Mucosa of descending colon (tissue), 3 donors: ENCODE results near the gene PRKG1. TPM values are rescaled to one million over a fixed set of nuclear protein-coding genes. Genes with fewer than 3 reads are reported as not detected.

Experiments
- ATAC-seq: fragments of 200-7000 bp; cut with Tn5 transposase; one replicate; pipeline ENCODE4 v1.9.1; 2020; ENCODE audit warnings: mild to moderate bottlenecking, moderate library complexity
- DNase-seq, 3 donors: peaks; one replicate each; pipeline ENCODE4 v3.0.0-alpha.2; 2020
- H3K36me3 ChIP-seq: fragments of 200-600 bp; one replicate; pipeline ENCODE4 v1.8.0; 2021; ENCODE audit warnings: low read depth, mild to moderate bottlenecking
- H3K4me1 ChIP-seq: fragments of 200-600 bp; one replicate; pipeline ENCODE4 v1.8.0; 2021; ENCODE audit warnings: low read depth, mild to moderate bottlenecking
- H3K4me3 ChIP-seq: fragments of 200-600 bp; one replicate; pipeline ENCODE4 v1.8.0; 2021; ENCODE audit warnings: mild to moderate bottlenecking
- H3K9me3 ChIP-seq: fragments of 200-600 bp; one replicate; pipeline ENCODE4 v1.8.0; 2021; ENCODE audit warnings: mild to moderate bottlenecking
- intact Hi-C, 2 donors: fragments of 100-400 bp; cut with DNase I in 1 of 2; cut with micrococcal nuclease in 1 of 2; formaldehyde crosslinking; loops; one replicate each; pipeline versions ENCODE4 v1.11.0 to v1.11.1; 2022; cut with DNase I, micrococcal nuclease
- total RNA-seq, 3 donors: library from RNA; stranded (reverse); fragmentation: NEBNext Ultra II Directional in 2 of 3; extraction: Animal tissue kit (Norgen Biotek cat#: 25700) in 2 of 3; gene quantifications; one replicate each; pipeline versions ENCODE4 v1.2.1 to v1.2.4, GENCODE V29; 2021 to 2023
- TF ChIP-seq, protein P1 (sequence below): fragments of 200-600 bp; IDR thresholded peaks from one replicate; pipeline ENCODE4 v1.8.0; 2022; ENCODE audit warnings: antibody characterized with exemption, mild to moderate bottlenecking
- donor health status: DM: no; HTN: no; CAD: no; lungs with moderate emphysema.
- donor health status: DM: no; HTN: no; CAD: no.
- donor health status: DM: no; HTN: yes; CAD: no.

The PRKG1 gene
- total RNA-seq, 3 donors from 2014 or later: 17.1 to 55.6 (median 21.1) TPM

DNA sequence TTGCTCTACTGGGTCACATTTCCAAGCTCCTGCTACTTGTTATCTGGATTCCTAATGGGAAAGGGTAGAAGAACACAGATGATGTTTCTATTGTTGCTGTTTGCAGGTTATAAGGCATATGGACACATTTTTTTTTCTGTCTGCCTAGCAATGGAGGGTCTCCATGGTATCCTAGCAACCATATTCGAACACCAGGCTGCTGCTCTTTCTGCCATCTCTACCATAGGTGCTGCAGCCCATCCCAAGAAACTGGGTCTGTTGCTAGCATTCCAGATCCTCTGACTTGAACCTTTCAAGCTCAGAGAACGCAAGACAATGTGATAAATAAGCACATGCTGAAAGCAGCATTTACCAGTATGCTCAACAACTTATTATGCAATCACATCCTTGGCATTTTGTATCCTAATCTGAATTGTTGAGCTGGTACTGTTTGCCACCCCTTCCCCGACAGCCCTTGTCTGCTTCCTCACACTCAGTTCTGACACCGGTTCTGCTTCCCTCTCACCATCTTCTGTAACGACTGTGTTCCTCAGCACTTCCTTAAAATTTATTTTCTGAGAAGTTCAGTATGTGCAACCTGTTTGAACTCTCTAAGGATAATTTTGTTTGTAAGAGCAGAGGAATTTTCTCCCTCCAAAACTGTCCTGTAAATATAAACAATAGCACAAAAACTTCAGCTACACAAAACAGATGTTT lies 6.2 kb downstream of the PRKG1 start:
- Histone ChIP-seq H3K36me3 (no peaks in the 10 kb centered on the region), H3K4me3 (no peak overlapping the region), H3K9me3 (no peaks in the 10 kb centered on the region), H3K4me1 (no peaks in the 10 kb centered on the region)
- TF ChIP-seq, protein P1, sequence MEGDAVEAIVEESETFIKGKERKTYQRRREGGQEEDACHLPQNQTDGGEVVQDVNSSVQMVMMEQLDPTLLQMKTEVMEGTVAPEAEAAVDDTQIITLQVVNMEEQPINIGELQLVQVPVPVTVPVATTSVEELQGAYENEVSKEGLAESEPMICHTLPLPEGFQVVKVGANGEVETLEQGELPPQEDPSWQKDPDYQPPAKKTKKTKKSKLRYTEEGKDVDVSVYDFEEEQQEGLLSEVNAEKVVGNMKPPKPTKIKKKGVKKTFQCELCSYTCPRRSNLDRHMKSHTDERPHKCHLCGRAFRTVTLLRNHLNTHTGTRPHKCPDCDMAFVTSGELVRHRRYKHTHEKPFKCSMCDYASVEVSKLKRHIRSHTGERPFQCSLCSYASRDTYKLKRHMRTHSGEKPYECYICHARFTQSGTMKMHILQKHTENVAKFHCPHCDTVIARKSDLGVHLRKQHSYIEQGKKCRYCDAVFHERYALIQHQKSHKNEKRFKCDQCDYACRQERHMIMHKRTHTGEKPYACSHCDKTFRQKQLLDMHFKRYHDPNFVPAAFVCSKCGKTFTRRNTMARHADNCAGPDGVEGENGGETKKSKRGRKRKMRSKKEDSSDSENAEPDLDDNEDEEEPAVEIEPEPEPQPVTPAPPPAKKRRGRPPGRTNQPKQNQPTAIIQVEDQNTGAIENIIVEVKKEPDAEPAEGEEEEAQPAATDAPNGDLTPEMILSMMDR: no peak
- ATAC-seq (no peak), DNase-seq (no peak)
- intact Hi-C loops: no loop called here

DNA sequence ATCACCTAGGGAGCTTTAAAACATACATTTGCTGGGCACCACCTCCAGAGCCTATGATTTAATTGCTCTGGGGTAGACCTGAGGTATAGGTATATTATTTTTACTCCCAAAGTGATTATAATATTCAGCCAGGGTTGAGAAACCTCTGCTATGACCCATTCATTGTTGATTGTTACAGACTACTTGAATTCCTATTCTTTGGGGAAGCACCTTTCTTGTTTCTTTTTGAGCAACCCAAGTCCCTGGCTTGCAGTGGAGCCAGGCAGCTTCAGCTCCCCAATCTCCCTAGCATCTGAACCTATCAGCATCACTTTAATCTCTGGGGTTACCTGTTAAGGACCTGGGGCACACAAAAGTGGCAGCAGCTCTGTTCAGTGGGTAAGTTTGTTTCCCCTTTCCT lies 8.6 kb downstream of the PRKG1 start:
- intact Hi-C loops: no loop called here
- Histone ChIP-seq H3K36me3 (no peaks in the 10 kb centered on the region), H3K4me3 (no peak overlapping the region), H3K9me3 (no peaks in the 10 kb centered on the region), H3K4me1 (no peaks in the 10 kb centered on the region)
- TF ChIP-seq, protein P1: no peak
- DNase-seq (no peak), ATAC-seq (no peak)

DNA sequence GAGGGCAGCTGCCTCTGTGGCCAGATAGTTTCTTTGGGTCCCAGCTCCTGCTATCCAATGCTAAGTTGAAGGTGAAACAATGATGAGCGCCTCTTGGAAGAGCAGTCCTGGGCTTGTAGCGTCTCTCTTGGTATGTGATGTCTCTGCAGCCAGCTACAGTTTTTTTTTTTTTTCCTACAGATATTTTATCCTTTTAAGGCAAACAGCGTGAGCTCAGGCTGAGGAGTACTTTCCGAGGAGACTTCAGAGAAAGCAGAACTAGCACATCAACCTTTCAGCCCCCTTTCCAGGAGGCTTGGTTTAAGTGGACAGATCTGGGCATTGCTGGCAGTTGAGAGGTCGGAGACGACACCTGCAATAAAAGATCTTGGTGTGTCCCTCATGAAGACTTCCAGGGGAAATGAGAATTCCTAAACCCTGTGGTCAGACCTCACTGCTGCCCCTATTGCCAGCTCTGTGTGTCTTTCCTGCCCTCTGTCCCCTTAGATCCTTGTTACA lies 9.1 kb downstream of the PRKG1 start:
- ATAC-seq (peak; percentile 10), DNase-seq (no peak)
- Histone ChIP-seq H3K4me3 (no peak overlapping the region), H3K36me3 (no peaks in the 10 kb centered on the region), H3K9me3 (no peaks in the 10 kb centered on the region), H3K4me1 (no peaks in the 10 kb centered on the region)
- intact Hi-C loops: no loop called here
- TF ChIP-seq, protein P1: no peak

DNA sequence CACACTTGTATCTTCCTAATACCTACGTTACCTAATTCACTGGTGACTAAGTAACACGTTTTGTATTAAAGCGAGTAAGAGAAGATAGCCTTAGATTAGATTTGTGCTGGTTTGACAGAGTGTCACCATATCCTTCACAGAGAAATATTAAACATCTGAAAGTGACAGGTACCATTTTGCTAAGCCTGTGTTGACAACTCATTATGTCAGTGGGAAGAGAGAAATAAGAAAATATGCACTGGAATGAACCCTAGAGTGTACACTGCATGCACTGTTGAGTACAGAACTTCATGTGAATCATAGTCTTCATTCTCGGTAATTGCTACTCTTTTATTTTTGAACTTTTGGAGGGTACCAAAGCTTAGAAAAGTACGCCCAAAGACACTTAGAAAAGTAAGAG lies 10.9 kb downstream of the PRKG1 start:
- Histone ChIP-seq H3K9me3 (no peaks in the 10 kb centered on the region), H3K36me3 (no peaks in the 10 kb centered on the region), H3K4me1 (no peaks in the 10 kb centered on the region), H3K4me3 (no peak overlapping the region)
- DNase-seq (no peak), ATAC-seq (no peak)
- TF ChIP-seq, protein P1: no peak
- intact Hi-C loops: no loop called here

DNA sequence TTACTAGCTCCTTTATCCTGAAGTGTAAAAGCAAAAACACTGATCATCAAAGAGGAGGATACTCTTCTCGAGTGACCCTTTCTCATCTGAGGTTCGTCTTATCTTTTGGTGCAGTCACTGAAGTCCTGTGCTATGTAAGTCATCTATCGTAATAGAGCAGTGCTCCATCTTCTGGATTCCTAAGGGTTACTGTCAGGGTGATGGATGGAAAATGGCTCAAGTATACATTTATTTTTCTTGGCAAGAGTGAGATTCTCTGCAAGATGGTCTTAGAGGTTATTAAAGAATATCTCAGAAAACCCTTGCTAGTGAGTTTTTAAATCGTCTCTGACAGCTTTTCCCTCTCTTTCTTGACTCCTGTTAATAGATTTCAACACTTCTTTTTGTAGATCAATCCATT lies 12.4 kb downstream of the PRKG1 start:
- no peak for ATAC-seq
- TF ChIP-seq, protein P1: no peak
- H3K4me1 ChIP-seq: no peaks in the 10 kb centered on the region
- no peaks in the 10 kb centered on the region for H3K36me3 ChIP-seq
- no peaks in the 10 kb centered on the region for H3K9me3 ChIP-seq
- intact Hi-C loops: no loop called here
- no peak for DNase-seq
- no peak overlapping the region for H3K4me3 ChIP-seq
